Suppressor macrophage (primary cell): ENCODE measurements around the gene TXNL4A.

Experiments
- DNase-seq, 4 experiments: peaks; one replicate each; pipeline ENCODE4 v3.0.0-alpha.2; 2020 to 2022

The TXNL4A gene

DNA sequence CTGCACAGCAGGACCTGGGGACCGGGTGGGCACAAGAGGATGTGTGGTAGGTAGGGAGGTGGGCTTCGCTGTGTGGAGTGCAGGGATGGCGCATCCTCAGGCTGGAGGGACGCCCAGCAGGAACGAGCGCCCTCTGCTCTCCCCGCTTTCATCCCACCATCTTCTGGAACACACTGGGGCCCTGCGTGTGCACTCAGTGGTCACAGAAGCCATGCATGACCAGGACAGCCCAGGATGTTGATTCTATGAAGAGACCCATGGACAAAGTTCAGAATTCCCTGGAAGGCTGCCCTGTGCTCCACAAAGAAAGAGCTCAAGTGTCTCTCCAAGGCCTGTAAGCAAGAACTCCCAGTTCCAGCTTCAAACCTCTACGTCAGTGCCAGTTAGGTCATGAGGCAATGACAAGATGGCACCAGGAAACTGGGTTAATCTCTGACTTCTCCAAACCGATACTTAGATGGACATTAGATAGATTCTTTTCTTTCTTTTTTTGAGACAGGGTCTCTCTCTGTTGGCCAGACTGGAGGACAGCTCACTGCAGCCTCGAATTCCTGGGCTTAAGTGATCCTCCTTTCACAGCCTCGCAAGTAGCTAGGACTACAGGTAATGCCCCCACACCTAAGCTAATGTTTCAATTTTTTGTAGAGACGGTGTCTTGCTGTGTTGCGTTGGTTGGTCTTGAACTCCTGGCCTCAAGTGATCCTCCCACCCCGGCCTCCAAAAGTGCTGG is 40.3 kb downstream of the TXNL4A start:
- no peak for DNase-seq

DNA sequence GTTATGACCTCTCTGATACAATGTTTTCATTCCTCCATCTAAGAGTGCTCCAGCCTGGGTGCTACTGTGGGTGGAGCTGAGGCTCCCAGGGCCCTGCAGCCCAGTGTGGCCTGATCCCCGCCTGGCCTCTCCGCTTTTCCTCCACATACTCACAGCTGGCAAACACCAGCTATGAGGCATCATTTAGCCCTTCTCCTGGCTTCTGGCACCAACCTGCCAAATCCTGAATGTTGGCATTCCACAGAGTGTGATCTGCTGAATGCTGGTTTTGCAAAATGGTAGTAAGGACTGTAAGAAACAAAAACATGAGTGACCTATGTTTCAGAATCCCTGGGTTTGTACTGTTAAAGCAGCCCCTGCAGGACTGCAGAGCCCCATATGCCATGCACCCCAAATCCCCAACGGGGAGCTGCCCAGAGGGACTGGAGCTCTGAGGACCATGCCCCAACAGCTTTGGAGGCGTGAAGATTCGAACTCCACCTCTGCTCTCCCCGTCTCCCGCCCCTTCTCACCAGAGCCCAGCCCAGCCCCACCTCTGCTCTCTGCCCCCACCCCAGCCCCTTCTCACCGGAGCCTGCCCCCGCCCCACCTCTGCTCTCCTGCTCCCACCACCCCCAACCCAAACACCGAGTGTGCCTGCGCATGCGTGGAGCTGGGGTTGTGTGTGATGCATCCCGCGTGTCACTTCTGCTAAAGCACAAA is 41.2 kb downstream of the TXNL4A start:
- DNase-seq = no peak

DNA sequence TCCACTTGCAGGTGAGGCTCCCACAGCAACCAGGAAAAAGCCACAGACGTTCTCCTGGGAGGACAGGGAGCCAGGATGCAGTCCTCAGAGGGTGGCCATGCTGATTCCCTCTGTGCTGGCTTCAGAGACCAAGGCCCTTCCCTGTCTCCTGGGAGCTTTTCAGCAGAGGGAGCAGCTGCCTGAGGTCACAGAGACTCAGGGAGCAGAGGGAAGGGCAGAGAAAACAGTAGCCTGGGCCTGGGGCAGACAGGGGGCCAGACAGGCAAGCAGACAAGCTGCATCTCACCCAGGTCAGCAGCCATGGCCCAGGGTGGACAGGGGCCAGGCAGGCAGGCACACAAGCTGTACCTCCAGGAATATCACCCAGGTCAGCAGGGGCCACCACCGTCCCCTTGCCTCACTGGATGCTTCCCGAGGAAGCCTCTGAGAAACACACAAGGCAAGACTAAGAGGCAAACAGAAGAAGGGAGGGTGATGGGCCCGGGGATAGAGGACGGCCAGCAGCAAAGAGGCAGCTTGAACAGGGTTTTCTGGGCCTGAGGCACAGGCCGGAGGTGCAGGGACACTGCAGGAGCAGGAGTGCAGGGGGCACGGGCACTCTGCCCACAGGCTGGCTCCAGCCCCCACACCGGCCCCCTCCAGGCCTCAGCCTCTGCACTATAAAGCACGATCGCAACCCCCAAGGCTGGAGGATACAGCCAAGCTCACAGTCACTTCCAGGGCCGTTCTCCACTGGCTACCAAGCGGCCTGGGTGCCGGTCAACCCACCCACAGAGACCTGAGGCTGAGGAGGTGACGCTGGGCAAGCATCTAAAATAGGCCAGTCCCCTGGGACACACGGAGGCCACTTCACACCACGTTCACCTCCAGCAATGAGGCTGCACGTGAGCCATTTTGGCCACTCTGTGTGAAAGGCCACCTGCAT is 43.0 kb downstream of the TXNL4A start:
- DNase-seq = no peak

DNA sequence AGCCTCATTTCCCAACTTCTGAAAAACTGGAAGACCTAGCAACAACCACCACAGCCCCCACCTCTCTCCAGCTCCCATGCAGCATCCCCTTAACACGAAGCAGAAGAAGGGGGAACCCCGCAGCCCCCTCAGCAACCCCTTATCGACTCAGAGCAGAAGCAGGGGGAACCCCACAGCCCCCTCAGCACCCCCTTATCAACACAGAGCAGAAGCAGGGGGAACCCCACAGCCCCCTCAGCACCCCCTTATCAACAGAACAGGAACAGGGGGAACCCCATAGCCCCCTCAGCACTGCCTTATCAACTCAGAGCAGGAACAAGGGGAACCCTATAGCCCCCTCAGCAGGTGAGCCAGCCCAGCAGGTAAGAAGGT is 43.6 kb downstream of the TXNL4A start:
- no peak for DNase-seq

DNA sequence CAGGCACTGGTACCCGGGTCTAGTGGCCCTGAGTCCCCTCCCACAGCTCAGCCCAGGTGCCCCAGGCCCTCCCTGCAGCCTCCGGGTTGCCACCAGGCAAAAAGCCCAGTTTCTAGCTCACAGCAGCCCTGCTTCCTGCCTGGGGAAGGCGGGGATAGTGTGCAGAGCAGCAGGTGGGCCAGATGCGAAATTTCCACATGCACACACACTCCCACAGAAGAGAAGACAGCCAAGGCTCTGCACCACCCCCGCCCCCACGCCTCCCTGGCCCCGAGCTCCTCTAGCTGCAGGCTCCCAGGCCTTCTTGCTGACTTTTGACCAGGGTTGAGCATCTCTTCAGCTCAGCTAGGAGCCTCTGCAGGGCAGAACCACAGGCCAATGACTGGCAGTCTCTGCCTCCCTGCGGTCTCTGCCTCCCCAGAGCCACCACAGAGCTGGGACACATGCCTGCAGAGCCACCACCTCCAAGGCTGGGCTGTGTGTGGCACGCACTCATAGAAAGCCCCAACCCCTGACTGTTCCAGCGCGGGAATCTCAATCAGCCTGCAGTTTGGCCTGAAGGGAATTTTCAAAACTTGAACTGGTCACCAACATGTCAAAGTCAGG is 44.1 kb downstream of the TXNL4A start:
- peak in 2 of 4 experiments; percentile 22 to 31 for DNase-seq

DNA sequence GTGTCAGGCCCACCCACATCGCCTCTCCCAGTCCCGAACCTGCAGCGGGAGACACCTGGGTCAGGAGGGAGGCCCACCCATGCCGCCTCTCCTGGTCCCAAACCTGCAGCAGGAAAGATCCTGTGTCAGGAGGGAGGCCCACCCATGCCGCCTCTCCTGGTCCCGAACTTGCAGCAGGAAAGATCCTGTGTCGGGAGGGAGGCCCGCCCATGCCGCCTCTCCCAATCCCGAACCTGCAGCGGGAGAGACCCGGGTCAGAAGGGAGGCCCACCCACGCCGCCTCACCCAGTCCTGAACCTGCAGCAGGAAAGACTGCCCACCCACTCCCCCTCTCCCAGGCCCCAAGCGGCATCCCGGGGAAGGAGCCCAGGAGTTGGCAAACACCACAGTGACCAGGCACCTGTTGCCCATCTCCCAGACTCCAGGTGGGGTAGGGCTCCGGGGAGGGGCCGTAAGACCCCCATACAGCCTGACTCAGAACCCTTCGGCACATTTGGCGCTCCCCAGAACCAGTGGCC is 44.7 kb downstream of the TXNL4A start:
- DNase-seq = no peak

GRCh38 chr18:79942786-79943607 is 45.4 kb downstream of the TXNL4A start:
- DNase-seq = no peak

- DNase-seq = no peak
These were observed 46.2 kb downstream of the TXNL4A start for GRCh38 chr18:79942211-79942610.

GRCh38 chr18:79941473-79942119 is 46.8 kb downstream of the TXNL4A start:
- DNase-seq = no peak

DNA sequence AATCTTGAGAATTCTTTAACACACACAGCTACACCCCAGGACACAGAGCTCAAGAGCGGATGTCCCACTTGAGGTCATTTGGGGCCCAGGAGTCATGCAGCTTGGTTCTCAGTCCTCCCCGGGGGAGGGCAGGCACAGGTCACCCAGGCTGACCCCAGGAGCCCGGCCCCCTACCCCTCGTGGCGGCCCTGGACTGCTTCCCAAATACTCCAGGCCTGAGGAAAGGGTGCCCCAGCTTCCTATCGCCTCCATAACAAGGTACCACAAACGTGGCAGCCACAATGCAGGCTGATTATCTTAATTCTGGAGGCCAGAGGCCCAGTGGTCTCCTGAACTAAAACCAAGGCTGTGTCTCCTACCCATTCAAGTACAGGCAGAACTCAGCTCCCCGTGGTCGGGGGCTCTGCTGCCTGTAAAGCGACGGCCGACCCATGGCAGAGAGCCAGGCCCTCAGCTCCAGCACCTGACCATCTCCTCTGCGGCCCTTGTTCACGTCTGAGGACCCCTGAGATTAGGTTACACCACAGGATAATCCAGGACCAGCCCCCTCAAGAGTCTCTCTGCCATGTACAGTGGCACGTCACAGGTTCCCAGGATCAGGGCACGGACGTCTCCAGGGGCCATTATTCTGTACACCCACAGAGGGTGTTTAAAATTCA is 47.4 kb downstream of the TXNL4A start:
- no peak for DNase-seq

DNA sequence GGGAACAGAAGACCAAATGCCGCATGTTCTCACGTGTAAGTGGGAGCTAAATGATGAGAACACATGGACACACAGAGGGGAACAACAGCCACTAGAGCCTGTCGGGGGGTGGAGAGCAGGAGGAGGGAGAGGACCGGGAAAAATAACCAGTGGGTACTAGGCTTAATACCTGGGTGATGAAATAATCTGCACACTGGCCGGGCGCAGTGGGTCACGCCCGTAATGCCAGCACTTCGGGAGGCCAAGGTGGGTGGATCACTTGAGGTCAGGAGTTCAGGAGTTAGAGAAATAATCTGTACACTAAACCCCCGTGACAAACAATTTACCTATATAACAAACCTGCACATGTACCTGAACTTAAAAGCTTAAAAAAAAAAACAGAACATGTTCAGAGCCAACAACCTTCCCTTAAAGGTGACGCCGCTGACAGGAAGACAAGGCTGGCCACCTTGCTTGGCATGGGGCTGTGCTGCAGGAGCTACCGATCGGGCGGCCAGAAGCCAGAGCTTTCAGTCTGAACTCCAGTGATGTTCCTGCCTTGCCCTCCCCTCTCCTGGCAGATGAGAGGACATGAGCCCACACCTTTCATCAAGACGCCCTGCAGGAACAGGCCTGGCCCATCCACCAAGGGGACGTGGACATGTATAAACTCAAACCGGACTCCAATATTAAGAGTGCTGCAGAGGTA is 48.1 kb downstream of the TXNL4A start:
- no peak for DNase-seq

DNA sequence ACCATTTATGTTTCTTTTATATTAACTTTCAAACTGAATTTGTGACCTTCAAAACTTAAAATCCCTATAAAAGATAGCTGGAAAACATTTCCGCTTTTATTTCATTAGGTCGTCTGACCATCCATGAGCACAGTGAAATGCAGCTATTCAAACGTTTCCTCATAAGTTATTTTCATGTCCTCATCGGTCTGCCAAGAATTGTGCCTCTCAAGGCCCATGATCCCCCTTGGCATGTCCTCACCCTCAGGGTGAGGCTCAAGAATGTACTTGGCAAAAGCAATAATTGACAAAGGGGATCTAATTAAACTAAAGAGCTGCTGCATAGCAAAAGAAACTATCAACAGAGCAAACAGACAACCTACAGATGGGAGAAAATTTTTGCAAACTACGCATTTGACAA is 49.3 kb downstream of the TXNL4A start:
- no peak for DNase-seq

- no peak for DNase-seq
These were observed 50.2 kb downstream of the TXNL4A start for GRCh38 chr18:79938196-79938595.

DNA sequence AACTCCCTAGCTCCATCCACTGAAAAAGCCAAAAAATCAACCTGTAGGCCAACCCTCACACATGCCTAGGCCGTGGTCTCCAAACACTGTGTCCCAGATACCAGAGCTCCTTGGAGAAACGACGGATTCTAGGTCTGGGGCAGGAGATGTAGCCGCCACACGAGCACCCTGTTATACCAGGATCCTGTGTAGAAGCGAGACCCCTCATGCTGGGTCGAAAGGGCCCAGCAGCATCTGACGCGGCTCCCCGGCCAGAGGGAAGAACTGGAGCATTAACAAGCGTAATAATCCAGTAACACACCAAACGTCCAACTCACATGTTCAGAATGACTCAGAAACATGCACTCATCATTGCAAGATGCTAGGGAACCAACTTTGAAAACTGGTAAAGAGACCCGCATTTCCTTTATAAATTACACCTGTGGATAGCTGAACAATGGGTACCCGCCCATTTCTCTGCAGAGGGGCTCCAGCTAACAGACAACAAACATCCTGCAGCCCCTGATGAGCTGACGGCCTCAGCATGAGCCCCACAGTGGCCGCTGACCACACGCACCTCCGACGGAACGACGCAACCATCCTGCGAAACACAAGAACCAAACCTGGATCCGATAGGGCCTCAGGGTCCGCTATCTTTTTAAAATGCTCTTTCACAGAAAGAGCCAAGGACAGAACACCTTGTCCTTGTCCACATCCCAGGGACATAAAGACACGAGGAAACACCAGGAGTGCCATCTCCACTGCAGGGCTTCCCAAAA is 51.1 kb downstream of the TXNL4A start:
- no peak for DNase-seq

DNA sequence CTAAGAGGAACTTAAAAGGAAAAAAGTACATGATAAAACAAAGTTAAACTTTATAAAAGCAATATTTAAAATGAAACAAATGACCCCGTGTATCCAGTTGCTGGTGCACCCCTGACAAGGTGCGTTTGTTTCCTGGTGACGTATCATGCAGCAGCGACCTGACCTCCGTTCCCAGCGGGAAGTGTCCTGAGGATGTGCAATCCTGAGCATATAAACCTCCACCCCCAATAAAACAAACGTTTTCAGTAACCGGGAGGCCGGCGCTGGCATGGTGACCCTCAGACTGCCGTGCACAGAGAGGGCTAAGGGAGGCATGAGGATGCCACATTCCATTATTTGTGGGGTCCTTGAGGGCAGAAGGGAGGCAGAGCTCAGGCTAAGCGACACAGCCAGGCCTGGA is 51.7 kb downstream of the TXNL4A start:
- DNase-seq = no peak

DNA sequence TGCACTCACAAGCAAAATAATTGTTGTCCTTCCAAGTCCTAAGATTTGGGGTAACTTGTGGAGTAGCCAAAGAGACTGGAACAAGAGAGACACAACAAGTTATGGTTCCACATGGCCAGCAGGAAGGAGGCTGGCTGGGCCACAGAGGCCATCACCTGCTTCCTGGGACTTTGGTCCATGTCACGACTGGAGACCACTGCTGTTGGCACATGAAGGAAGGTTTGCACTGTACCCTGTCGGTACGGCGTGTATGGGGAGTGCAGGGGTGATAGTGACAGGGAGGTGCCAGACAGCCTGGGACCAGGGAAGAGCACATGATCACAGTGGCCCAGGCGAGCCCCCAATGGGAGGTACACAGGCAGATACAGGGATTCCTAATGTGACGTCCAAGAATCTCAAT is 52.4 kb downstream of the TXNL4A start:
- DNase-seq = no peak

DNA sequence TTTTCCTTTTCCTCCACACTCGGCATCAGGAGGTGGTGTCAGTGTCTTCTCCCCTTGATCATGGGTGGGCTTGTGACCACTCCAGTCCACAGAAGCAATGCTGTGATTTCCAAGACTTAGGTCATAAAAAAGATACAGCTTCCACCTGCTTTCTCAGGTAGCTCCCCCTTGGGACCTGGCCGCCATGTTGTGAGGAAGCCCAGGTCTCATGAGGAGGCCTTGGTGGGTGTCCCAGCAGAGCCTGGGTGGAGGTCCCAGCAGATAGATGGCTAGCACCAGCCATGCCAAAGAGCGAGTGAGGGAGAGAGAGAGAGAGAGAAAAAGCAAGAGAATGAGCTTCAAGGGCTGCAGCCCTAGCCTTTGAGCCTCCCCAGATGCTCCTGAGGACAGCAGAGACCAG is 52.9 kb downstream of the TXNL4A start:
- DNase-seq = no peak

DNA sequence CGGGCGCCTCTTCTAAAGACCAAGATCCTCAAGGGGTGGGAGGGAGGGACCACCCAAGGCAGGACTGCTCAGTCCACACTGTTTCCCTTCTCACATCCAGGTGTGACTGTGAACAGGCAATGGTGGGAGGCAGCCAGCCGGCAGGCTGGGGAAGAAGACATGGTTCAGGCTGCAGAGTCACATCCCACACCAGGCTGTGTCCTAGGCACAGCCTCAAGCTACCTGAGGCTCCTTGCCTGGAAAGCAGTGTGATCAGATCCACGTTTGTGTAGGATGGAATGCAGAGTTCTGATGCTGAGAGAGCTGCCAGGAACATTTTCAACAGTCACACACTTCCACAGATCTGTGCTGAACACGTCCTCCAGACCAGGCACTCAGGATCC is 53.3 kb downstream of the TXNL4A start:
- no peak for DNase-seq
